NCI-H446 treated with DMSO at 0.1 percent for 48 hours (cell line): ENCODE data around the gene ZBTB33.

ENCODE experiments used
- DNase-seq: peaks from one replicate; lab custom pipeline; 2025; lab: John Stamatoyannopoulos, UW

The ZBTB33 gene

DNA sequence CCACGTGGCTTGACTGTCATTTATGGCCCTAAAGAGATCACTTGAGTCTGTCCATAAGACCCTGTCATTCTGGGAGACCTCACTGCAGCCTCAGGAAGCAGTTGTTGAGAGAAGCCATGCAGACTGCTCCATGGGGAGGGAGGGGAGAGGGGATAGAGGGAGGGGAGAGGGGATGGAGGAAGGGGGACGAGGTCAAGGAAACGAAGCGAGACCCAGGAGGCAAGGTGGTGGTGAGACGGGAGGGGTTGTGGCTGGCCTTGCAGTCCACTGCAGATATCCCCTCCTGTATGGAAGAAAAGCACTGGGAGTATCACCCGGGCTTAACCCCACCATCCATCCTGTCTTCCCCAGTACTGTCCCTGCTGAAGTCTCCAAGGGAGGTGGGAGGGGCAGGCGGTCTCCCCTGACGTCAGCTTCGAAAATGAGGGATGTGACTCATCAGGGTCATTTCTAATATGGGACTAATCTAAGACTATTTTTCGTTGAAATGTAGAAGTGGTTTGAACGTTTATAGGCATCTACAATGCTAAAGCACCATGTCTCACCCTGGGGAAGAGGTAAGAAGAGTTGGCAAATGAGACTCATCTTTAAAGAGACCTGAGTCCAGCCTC lies 55.0 kb downstream of the ZBTB33 start:
- no peak for DNase-seq

DNA sequence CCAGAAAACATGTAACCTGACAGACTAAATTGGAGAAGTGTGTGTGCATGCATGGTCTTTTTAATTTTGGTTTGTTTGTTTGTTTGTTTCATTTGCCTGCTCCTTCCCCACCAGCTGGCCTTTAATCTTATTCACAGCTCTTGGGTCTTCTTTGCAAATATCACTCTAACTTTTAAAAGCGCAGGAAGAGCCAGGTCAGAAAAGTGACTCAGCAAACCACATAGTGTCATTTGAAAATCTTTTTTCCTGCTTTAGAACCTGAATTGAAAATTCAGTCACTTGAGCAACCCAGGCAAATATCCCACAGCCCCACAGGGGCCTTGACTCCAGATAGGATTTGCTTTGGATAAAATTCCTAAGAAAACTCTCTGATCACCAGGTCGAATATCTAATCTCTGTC lies 56.0 kb downstream of the ZBTB33 start:
- DNase-seq, result no peak
